NCI-H128 (cell line): Measurements from ENCODE around the gene DR1.
"Not testable (repeated sequence)": the region's sequence is repeated elsewhere in the genome, so short reads cannot be mapped to it uniquely, and the experiment has no call there.

Source experiments
- DNase-seq: peaks from one replicate; lab custom pipeline; 2025; ENCODE audit not compliant: unreplicated experiment; lab: John Stamatoyannopoulos, UW

DR1 gene

DNA sequence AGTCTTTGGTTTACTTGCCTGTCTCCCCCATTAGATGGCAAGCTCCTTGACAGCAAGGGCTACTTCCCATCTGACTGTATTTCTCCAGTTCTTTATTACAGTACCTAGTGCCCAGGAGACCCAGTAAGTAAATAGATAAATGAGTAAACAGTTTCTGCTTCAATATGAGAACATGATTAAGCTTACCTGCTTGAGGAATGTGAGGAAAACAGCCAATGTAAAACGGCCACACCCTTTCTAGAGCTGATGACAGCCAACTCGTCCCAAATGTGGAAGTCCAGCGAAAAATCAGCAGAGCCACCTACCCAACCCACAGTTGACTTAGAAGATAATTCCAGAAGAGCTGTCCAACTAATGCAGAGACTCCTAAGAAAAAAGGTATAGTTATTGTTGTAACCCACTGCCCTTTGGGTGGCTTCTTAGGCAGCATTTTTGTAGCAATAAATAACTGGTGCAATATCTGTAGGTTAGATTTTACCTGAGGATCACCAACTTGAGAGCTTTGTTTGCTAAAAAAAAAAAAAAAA is 6.5 kb upstream of the DR1 start:
- DNase-seq: no peak

DNA sequence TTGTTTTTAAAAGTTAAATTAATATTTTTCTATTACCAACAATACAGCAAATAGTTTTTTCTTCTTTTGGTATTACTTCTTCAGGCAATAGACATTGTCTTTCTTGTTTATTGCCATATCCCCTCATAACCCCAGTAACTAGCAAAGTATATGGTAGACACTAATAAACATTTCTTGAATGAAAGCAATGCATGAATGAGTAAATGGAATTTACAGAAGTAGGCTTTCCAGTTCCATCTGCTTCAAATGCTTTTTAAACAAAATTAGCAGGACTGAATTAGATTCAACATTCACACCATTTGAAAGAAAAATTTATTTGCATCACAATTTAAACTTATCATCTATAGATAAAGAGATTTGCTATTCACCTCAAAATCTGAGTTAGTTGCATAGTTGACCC is 5.6 kb upstream of the DR1 start:
- DNase-seq: no peak

DNA sequence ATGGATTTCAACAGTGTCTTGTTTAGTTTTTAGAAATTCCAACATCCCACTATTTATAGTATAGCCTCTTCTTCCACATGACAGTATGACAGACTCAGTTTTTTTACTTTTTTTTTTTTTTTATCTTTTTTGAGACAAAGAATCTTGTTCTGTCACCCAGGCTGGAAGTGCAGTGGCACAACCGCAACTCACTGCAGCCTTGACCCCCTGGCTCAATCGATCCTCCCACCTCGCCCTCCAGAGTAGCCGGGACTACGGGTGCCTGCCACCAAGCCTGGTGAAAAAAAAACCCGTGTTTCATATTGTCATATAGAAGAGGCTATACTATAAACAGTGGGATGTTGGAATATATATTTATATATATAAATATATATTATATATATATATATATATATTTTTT is 1.2 kb upstream of the DR1 start:
- no peak for DNase-seq

DNA sequence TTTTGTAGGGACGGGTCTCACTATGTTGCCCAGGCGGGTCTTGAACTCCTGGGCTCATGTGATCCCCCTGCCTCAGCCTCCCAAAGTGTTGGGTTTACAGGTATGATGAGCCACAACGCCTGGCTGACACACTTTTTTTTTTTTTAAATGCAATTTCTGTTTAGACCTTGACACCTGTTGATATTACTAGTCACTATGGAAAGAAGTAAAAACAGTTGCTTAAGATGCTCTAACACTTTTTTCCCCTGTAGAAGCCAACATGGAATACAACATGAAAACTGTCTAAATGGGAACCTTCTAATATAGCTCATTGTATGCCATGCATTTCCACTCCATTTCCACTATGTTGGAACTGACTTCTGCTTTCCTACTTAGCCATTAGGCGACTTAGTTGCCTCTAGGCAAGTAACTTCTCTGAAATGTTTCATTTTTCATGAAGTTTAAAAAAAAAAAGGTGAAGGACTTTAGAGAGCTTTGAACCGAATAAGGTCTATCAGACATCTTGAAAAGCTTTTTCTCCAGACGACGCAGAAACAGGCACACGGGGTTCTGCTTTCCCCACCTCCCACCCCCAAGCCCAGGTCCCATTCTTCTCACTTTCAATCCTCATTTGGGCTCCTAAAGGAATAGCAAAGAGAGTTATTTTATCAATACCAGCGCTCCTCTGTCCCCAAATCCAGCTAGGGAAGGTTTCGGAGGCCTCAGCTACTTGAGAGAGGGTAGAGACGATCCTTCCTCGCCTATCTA is 648 bp upstream of the DR1 start:
- no peak for DNase-seq

DNA sequence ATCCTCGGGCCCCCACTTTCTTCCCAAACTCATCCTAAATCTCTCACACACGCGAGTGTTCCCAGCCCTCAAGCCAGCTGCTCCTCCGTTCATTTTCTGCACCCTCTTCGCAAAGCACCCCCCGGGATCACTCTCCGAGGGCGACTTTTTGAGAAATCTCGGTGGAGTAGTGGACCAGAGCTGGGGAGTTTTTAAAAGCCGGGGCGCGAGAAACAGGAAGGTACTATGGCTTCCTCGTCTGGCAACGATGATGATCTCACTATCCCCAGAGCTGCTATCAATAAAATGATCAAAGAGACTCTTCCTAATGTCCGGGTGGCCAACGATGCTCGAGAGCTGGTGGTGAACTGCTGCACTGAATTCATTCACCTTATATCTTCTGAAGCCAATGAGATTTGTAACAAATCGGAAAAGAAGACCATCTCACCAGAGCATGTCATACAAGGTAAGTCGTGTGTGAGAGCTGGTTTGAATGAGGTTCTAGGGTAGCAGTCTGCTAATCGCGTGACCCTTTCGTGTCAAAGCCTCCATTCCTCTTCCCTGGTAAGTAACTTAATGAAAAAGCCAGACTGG is 800 bp downstream of the DR1 start:
- no peak for DNase-seq

DNA sequence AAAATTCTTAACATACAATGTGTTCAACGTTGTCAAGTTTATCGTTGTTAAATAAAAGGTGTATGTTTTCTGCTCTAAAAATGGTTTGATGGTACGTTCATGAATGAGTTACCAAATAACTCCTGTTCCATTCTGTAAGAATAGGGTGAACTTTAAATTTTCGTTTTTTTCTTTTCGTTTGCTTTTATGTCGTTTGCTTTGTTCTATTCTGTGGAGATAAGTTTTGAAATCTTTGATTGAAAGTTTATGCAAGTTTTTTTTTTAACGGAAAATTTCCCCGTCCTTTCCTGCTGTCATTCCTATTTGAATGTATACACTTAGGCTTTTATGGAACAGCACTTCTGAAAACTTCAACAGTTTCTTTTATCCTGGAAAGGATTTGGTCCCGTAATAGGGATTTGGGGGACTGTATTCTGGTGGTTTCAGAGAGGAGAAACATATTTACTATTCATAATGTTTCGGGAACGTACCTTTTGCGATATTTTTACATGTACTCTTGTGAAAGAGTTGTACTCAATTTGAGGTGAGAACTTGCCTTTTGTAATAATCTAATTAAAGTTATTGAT is 1.7 kb downstream of the DR1 start:
- DNase-seq: no peak

DNA sequence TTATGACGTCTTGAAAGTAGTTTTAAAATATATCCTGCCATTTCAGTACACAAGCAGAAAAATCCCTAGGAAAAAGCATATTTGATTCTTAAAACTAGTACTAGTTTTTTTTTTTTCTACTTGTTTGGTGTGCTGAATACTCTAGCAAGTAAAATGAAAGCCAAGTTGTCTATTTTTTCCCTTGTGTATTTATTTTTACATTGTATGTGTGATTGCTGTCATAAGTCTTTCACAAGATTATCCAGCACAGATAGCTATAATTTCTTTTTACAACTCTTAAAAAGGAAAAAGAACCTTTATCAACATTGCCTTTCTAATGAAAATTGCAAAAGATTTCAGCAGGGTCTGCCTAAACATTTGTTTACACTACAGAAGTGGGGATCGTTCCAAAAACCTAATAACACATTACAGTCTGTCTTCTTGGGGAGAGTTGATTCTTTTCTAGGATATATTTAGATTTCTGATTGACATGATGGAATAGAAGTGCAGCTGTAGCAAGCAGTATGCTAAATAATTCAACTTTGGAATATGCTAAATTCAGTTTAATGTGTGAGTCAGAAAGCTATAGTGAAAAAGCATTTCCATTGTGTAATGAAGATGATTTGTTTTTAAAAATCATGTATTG is 2.5 kb downstream of the DR1 start:
- DNase-seq: no peak

- DNase-seq: no peak
Observed at GRCh38 chr1:93349231-93350135, 3.8 kb downstream of the DR1 start.

DNA sequence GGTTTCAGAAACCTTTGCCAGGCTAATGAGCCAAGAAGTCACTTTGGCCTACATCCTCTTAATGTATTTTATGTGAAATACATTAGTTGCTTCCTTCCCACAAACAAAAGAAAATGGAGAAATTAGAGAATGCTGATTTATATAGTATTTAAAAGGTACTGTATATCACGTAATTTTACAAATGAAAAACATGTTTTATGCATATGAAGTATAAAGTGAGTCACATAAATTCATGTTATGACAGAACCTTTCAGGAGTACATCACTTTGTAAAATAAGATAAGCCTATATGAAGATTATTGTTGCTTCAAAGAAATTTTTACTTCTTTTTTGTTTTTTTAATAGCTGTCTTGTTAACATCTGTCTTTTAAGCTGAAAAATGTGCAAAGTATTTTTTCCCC is 4.6 kb downstream of the DR1 start:
- DNase-seq: no peak

DNA sequence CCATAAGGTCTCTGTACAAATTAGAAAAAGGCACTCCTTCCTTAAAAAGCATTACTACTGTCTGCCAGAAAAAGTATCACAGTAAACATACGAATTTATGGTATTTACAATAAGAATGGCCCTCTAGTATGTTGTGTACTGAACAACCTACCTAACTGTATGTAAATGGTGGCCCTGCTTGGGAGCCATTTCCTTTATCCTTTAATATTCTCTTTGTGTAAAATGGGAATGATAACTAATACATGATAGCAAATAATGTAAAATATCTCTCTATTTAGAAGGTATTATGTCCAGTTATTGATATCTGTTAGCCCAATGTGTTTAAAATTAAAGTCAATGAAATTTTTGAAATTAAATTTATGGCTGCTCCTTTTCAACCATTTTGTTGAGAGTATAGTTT is 5.2 kb downstream of the DR1 start:
- DNase-seq: no peak

DNA sequence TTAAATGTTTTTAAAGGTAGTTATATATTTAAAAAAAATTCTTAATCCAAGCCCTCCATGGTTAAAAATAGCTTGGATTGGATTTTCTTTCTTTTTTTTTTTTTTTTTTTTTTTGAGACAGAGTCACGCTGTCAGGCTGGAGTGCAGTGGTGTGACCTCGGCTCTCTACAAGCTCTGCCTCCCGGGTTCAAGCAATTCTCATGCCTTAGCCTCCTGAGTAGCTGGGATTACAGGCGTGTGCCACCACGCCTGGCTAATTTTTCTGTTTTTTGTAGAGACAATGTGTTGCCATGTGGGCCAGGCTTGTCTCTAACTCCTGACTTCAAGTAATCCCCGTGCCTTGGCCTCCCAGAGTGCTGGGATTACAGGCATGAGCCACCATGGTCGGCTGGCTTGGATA is 5.6 kb downstream of the DR1 start:
- not testable (repeated sequence) for DNase-seq

DNA sequence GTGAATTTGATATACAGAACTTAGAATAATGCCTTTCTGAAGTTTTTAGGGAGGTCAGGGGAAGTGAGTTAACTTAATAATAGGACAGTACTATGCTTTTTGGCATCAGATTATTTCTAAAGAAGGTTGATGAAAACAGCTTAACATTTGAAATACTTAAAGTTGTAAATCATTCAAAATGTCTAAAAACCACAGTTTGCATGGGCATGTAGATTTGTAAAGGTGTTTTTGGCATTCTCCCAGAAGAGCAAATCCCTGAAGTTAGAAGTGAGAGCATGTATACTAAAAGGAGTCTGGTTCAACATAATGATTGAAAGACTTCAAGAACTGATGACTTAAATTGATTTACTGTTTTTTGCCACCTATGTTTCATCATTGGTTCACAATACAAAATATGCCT is 6.7 kb downstream of the DR1 start:
- no peak for DNase-seq

DNA sequence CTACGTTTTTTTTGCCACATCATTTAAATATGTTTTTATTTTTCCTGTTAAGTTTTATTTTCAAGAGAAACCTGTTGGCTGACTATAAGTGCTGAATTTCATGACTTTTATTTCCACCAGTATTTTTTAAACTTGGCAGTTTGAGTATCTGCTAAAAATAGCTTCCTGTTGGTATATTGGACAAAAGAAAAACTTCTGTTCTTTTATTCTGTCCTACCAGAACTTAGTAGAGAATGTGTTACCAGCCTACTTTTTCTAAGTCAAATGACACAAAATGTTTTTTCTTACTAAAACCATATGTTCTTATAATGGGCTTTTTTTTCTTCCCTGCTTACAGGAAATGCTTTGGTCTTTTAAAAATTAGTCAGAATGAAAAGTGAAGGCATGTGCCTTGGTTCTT is 7.6 kb downstream of the DR1 start:
- DNase-seq: no peak

- DNase-seq: no peak
Observed at GRCh38 chr1:93354749-93355148, 9.0 kb downstream of the DR1 start.

- no peak for DNase-seq
Observed at GRCh38 chr1:93357242-93357641, 11.5 kb downstream of the DR1 start.

- DNase-seq: no peak
Observed at GRCh38 chr1:93358293-93358692, 12.6 kb downstream of the DR1 start.

GRCh38 chr1:93360111-93360510 is 14.4 kb downstream of the DR1 start:
- no peak for DNase-seq

- DNase-seq: no peak
Observed at GRCh38 chr1:93362237-93362636, 16.5 kb downstream of the DR1 start.

GRCh38 chr1:93365813-93366212 is 20.1 kb downstream of the DR1 start:
- DNase-seq: no peak

- no peak for DNase-seq
Observed at GRCh38 chr1:93369734-93370133, 24.0 kb downstream of the DR1 start.
